A673 (cell line): Measurements from ENCODE around the gene AMIGO3.

Experiments
- CTCF ChIP-seq: fragments of 300-800, 200-600 bp; sonication (generic); conservative IDR thresholded peaks from 2 replicates; pipeline ENCODE4 v1.5.1; 2017; ENCODE audit warnings: low read depth, mild to moderate bottlenecking, antibody characterized with exemption, low read length, moderate library complexity, mixed read lengths
- EZH2 ChIP-seq: fragments of 200-600 bp; sonication (generic); IDR thresholded peaks from 2 replicates; pipeline ENCODE4 v1.6.1; 2017; ENCODE audit warnings: borderline replicate concordance, low read depth, mild to moderate bottlenecking, mixed read lengths, antibody characterized with exemption, low read length; ENCODE audit not compliant: poor library complexity, severe bottlenecking

GRCh38 chr3:49718858-49719213 is 648 bp downstream of the AMIGO3 start:
- TF ChIP-seq CTCF (no peak), EZH2 (no peak)
